SJSA1 (cell line): ENCODE results near the gene GIPC2. TPM values are rescaled to one million over a fixed set of nuclear protein-coding genes. Genes with fewer than 3 reads are reported as not detected.
"Not testable (repeated sequence)": the region's sequence is repeated elsewhere in the genome, so short reads cannot be mapped to it uniquely, and the experiment has no call there.

Experiments
- DNase-seq, 2 experiments: peaks; one replicate each; pipeline ENCODE4 v3.0.0-alpha.2; 2015 to 2020; ENCODE audit warnings: low spot score in 2 of 2, low read depth in 1 of 2
- H3K27ac ChIP-seq: fragments of 250-450 bp; sonication (Bioruptor Pico); 2 replicates; pipeline ENCODE4 v1.5.1; 2020; ENCODE audit warnings: mild to moderate bottlenecking, moderate library complexity
- H3K27me3 ChIP-seq: fragments of 250-450 bp; sonication (Bioruptor Pico); replicated peaks from 2 replicates; pipeline ENCODE4 v1.5.1; 2020; ENCODE audit warnings: mild to moderate bottlenecking, moderate library complexity
- H3K36me3 ChIP-seq: fragments of 250-450 bp; sonication (Bioruptor Pico); 2 replicates; pipeline ENCODE4 v1.5.1; 2020; ENCODE audit warnings: mild to moderate bottlenecking
- H3K4me1 ChIP-seq: fragments of 250-450 bp; sonication (Bioruptor Pico); replicated peaks from 2 replicates; pipeline ENCODE4 v1.6.1; 2021; ENCODE audit warnings: mild to moderate bottlenecking
- H3K4me3 ChIP-seq: fragments of 250-450 bp; sonication (Bioruptor Pico); 2 replicates; pipeline ENCODE4 v1.5.1; 2020; ENCODE audit warnings: mild to moderate bottlenecking
- H3K9me3 ChIP-seq: fragments of 250-450 bp; sonication (Bioruptor Pico); replicated peaks from 2 replicates; pipeline ENCODE4 v1.5.1; 2020; ENCODE audit warnings: mild to moderate bottlenecking
- total RNA-seq: library from RNA; depleted of rRNA; stranded (reverse); fragments of >200 nt; shearing (Covaris generic); gene quantifications from 2 replicates; pipeline ENCODE4 v1.2.3, GENCODE V29; 2014

The GIPC2 gene
- total RNA-seq, 1 experiment from 2014 or later: 0.13 TPM

- Histone ChIP-seq H3K4me3 (no peak overlapping the region), H3K9me3 (no peaks in the 10 kb centered on the region), H3K27me3 (no peaks in the 10 kb centered on the region), H3K36me3 (no peaks in the 10 kb centered on the region), H3K27ac (peak overlapping the region; percentile 85), H3K4me1 (peaks cover 65% of the 10 kb centered on the region)
- DNase-seq: no peak
These were observed 51.2 kb downstream of the GIPC2 start for GRCh38 chr1:78096976-78097375.

GRCh38 chr1:78101051-78101450 lies 55.3 kb downstream of the GIPC2 start:
- Histone ChIP-seq H3K9me3 (no peaks in the 10 kb centered on the region), H3K27me3 (no peaks in the 10 kb centered on the region), H3K36me3 (no peaks in the 10 kb centered on the region), H3K27ac (peak overlapping the region; percentile 89), H3K4me1 (peaks cover 32% of the 10 kb centered on the region), H3K4me3 (no peak overlapping the region)
- DNase-seq: peak in 1 of 2 experiments; percentile 15

- Histone ChIP-seq H3K4me1 (peaks cover 27% of the 10 kb centered on the region), H3K4me3 (no peak overlapping the region)
These were observed 55.7 kb downstream of the GIPC2 start for GRCh38 chr1:78101514-78101913.

DNA sequence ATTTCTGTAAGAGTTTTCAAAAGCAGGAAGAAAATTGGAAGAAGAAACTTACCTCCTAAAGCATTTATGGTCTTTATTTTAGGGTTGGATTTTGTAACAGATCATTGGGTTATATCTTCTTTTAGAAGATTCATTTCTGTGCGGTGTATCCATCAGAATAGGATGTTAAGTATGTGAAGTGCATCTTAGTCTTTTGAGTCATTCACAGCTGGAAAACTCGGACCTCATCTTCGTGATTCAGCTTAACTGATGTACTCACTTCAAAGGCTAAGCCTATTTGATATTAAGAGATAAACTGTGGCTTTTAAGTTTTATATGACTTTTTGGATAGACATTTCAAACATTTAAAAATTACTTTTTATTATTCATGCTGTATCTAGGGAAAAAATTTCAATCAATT lies 56.3 kb downstream of the GIPC2 start:
- no peak overlapping the region for H3K4me3 ChIP-seq
- DNase-seq: no peak

More at GRCh38 chr1:78101514-78101913, 55.7 kb downstream of the GIPC2 start:
- Histone ChIP-seq H3K36me3 (no peaks in the 10 kb centered on the region), H3K27ac (peak overlapping the region; percentile 89), H3K27me3 (no peaks in the 10 kb centered on the region), H3K9me3 (no peaks in the 10 kb centered on the region)
- DNase-seq: peak; percentile 66 to 79

DNA sequence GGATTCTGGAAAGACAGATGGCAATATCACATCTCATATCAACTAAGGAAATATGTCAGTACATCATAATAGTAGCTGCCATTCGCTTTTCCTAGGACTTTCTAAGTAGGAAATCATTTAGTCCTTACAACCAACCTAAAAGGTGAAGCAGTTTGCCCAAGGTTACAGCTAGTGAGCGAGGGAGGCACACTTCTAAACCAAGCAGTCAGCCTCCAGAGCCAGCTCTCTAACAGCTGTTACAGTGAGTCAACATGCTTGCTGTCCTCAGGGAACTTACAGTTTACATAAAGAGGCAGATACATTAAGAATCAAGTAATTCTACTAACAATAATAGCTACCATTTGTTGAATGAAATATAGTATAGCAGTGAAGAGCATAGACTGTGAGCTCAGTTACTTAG lies 57.1 kb downstream of the GIPC2 start:
- H3K9me3 ChIP-seq: no peaks in the 10 kb centered on the region
- peaks cover 18% of the 10 kb centered on the region for H3K4me1 ChIP-seq
- no peaks in the 10 kb centered on the region for H3K36me3 ChIP-seq
- no peak overlapping the region for H3K27ac ChIP-seq
- no peaks in the 10 kb centered on the region for H3K27me3 ChIP-seq
- no peak for DNase-seq
- H3K4me3 ChIP-seq: no peak overlapping the region

More for the DNA sequence above, 56.3 kb downstream of the GIPC2 start:
- no peaks in the 10 kb centered on the region for H3K27me3 ChIP-seq
- H3K4me1 ChIP-seq: peaks cover 21% of the 10 kb centered on the region
- H3K9me3 ChIP-seq: no peaks in the 10 kb centered on the region
- no peaks in the 10 kb centered on the region for H3K36me3 ChIP-seq
- H3K27ac ChIP-seq: peak overlapping the region; percentile 89

DNA sequence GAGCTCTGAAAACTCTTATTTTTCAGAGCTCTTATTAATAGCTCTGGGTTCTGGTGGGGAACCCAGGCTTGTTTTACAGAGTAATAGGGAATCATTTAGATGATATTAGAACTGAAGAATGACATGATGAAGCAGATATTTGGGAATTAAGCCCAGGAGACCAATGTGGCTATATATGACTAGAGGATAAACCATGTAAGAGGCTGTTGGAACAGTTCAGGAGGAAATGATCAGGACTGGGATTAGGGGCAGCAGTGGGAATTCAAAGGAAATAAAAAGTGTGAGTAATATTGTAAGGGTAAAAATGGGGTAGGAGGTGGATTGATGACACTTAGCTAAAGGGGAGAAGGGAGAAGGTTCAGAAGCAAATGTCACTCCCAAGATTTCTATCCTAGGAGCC lies 58.6 kb downstream of the GIPC2 start:
- H3K4me3 ChIP-seq: no peak overlapping the region
- no peaks in the 10 kb centered on the region for H3K27me3 ChIP-seq
- H3K9me3 ChIP-seq: no peaks in the 10 kb centered on the region
- no peak for DNase-seq
- H3K27ac ChIP-seq: no peak overlapping the region
- peaks cover 18% of the 10 kb centered on the region for H3K4me1 ChIP-seq
- no peaks in the 10 kb centered on the region for H3K36me3 ChIP-seq

DNA sequence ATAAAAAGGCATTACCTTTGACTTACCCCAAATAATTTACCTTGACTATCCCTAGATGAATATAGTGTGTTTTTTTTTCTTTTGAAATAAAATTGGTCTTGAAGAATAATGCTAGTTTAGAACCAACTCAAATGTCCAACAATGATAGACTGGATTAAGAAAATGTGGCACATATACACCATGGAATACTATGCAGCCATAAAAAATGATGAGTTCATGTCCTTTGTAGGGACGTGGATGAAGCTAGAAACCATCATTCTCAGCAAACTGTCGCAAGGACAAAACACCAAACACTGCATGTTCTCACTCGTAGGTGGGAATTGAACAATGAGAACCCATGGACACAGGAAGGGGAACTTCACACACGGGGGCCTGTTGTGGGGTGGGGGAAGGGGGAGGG lies 63.9 kb downstream of the GIPC2 start:
- DNase-seq, H3K27ac ChIP-seq, H3K4me1 ChIP-seq, H3K9me3 ChIP-seq, H3K27me3 ChIP-seq, H3K4me3 ChIP-seq, H3K36me3 ChIP-seq: not testable (repeated sequence)

GRCh38 chr1:78113156-78113916 lies 67.6 kb downstream of the GIPC2 start:
- DNase-seq: no peak
- no peaks in the 10 kb centered on the region for H3K27me3 ChIP-seq
- H3K9me3 ChIP-seq: no peaks in the 10 kb centered on the region
- H3K27ac ChIP-seq: no peak overlapping the region
- no peak overlapping the region for H3K4me3 ChIP-seq
- H3K36me3 ChIP-seq: no peaks in the 10 kb centered on the region
- H3K4me1 ChIP-seq: no peaks in the 10 kb centered on the region

- Histone ChIP-seq H3K4me1 (no peaks in the 10 kb centered on the region), H3K27me3 (no peaks in the 10 kb centered on the region), H3K4me3 (no peak overlapping the region), H3K36me3 (no peaks in the 10 kb centered on the region), H3K27ac (no peak overlapping the region), H3K9me3 (no peaks in the 10 kb centered on the region)
- peak in 1 of 2 experiments; percentile 71 for DNase-seq
These were observed 68.5 kb downstream of the GIPC2 start for GRCh38 chr1:78114034-78114956.

GRCh38 chr1:78120485-78120884 lies 74.7 kb downstream of the GIPC2 start:
- not testable (repeated sequence) for H3K4me3 ChIP-seq, H3K4me1 ChIP-seq, H3K9me3 ChIP-seq, H3K27ac ChIP-seq, DNase-seq, H3K27me3 ChIP-seq, H3K36me3 ChIP-seq

DNA sequence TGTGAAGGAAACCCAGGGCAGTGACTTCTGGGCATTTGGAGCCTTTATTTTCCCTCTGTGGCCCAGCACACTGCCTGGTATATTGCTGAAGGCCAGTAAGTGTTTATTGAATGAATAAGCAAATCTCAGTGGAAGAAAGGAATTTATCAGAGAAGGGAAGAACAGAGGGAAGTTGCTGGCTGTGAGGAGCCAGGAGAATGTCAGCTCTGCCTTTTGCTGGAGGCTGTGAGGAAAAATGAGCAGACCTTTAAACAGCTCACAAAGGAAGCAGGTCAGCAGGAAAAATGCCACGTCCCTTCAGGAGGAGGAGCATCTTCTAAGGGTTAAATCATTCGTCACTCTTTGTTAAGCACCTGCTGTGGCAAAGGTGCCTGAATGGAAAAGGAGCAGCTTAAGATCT lies 75.9 kb downstream of the GIPC2 start:
- DNase-seq: no peak
- Histone ChIP-seq H3K36me3 (no peaks in the 10 kb centered on the region), H3K9me3 (no peaks in the 10 kb centered on the region), H3K27me3 (no peaks in the 10 kb centered on the region), H3K4me1 (no peaks in the 10 kb centered on the region), H3K27ac (no peak overlapping the region), H3K4me3 (no peak overlapping the region)

- no peaks in the 10 kb centered on the region for H3K36me3 ChIP-seq
- no peaks in the 10 kb centered on the region for H3K4me1 ChIP-seq
- no peaks in the 10 kb centered on the region for H3K27me3 ChIP-seq
- no peak overlapping the region for H3K4me3 ChIP-seq
- H3K27ac ChIP-seq: no peak overlapping the region
- DNase-seq: no peak
- no peaks in the 10 kb centered on the region for H3K9me3 ChIP-seq
These were observed 76.6 kb downstream of the GIPC2 start for GRCh38 chr1:78122389-78122788.

DNA sequence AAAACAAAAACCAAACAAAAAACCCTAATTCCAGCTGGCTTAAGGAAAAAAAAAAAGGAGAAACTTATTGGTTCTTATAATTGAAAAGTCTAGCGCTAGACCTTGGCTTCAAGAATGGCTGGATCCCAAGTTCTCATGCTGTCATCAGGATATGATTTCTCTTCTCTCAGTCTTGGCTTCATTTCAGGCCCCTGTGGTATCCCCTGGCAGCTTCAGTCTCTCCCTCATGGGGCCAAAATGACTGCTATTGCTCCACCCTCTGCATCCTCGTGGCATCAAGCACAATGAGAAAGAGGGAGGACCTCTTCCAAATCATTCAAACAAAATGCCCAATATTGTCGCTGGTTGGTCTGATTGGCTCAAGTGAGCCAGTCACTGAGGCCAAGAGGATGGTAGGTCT lies 80.7 kb downstream of the GIPC2 start:
- Histone ChIP-seq H3K9me3 (no peaks in the 10 kb centered on the region), H3K4me1 (no peaks in the 10 kb centered on the region), H3K27me3 (no peaks in the 10 kb centered on the region), H3K4me3 (no peak overlapping the region), H3K27ac (no peak overlapping the region), H3K36me3 (no peaks in the 10 kb centered on the region)
- DNase-seq: no peak
